ENCODE results near the gene SLC12A2. TPM values are rescaled to one million over a fixed set of nuclear protein-coding genes. Genes with fewer than 3 reads are reported as not detected.

Gene SLC12A2
- total RNA-seq, 1 donor from 2014 or later: 17.5 TPM

- TF ChIP-seq CTCF (IDR thresholded peaks at IDR 0.05; ENCODE audit: insufficient read depth, low read length, poor library complexity, severe bottlenecking): no peak
- H3K36me3 ChIP-seq (ENCODE audit: control insufficient read depth, insufficient read depth, low read length): no peaks in the 10 kb centered on the region
- no peak overlapping the region for H3K4me3 ChIP-seq (ENCODE audit: low read depth, low read length)
- no peaks in the 10 kb centered on the region for H3K27me3 ChIP-seq (ENCODE audit: control insufficient read depth, insufficient read depth, low read length)
- DNase-seq (ENCODE audit: low read depth): peak; percentile 18
Measured at GRCh38 chr5:128111818-128112448, 28.4 kb downstream of the SLC12A2 start.

GRCh38 chr5:128116445-128116844 lies 32.9 kb downstream of the SLC12A2 start:
- Histone ChIP-seq H3K27me3 (ENCODE audit: control insufficient read depth, insufficient read depth, low read length) (no peaks in the 10 kb centered on the region), H3K36me3 (ENCODE audit: control insufficient read depth, insufficient read depth, low read length) (no peaks in the 10 kb centered on the region), H3K4me3 (ENCODE audit: low read depth, low read length) (no peak overlapping the region)
- TF ChIP-seq CTCF (IDR thresholded peaks at IDR 0.05; ENCODE audit: insufficient read depth, low read length, poor library complexity, severe bottlenecking): no peak
- no peak for DNase-seq (ENCODE audit: low read depth)

- Histone ChIP-seq H3K27me3 (ENCODE audit: control insufficient read depth, insufficient read depth, low read length) (no peaks in the 10 kb centered on the region), H3K4me3 (ENCODE audit: low read depth, low read length) (no peak overlapping the region), H3K36me3 (ENCODE audit: control insufficient read depth, insufficient read depth, low read length) (no peaks in the 10 kb centered on the region)
- no peak for TF ChIP-seq CTCF (IDR thresholded peaks at IDR 0.05; ENCODE audit: insufficient read depth, low read length, poor library complexity, severe bottlenecking)
- no peak for DNase-seq (ENCODE audit: low read depth)
Measured at GRCh38 chr5:128118214-128118613, 34.6 kb downstream of the SLC12A2 start.

- no peaks in the 10 kb centered on the region for H3K27me3 ChIP-seq (ENCODE audit: control insufficient read depth, insufficient read depth, low read length)
- no peak overlapping the region for H3K4me3 ChIP-seq (ENCODE audit: low read depth, low read length)
- DNase-seq (ENCODE audit: low read depth): no peak
- no peaks in the 10 kb centered on the region for H3K36me3 ChIP-seq (ENCODE audit: control insufficient read depth, insufficient read depth, low read length)
- no peak for TF ChIP-seq CTCF (IDR thresholded peaks at IDR 0.05; ENCODE audit: insufficient read depth, low read length, poor library complexity, severe bottlenecking)
Measured at GRCh38 chr5:128121651-128122050, 38.1 kb downstream of the SLC12A2 start.

- TF ChIP-seq CTCF (IDR thresholded peaks at IDR 0.05; ENCODE audit: insufficient read depth, low read length, poor library complexity, severe bottlenecking): no peak
- no peak for DNase-seq (ENCODE audit: low read depth)
- Histone ChIP-seq H3K27me3 (ENCODE audit: control insufficient read depth, insufficient read depth, low read length) (no peaks in the 10 kb centered on the region), H3K4me3 (ENCODE audit: low read depth, low read length) (no peak overlapping the region), H3K36me3 (ENCODE audit: control insufficient read depth, insufficient read depth, low read length) (no peaks in the 10 kb centered on the region)
Measured at GRCh38 chr5:128123936-128124335, 40.4 kb downstream of the SLC12A2 start.

- no peak overlapping the region for H3K4me3 ChIP-seq (ENCODE audit: low read depth, low read length)
- no peaks in the 10 kb centered on the region for H3K27me3 ChIP-seq (ENCODE audit: control insufficient read depth, insufficient read depth, low read length)
- no peak for TF ChIP-seq CTCF (IDR thresholded peaks at IDR 0.05; ENCODE audit: insufficient read depth, low read length, poor library complexity, severe bottlenecking)
- H3K36me3 ChIP-seq (ENCODE audit: control insufficient read depth, insufficient read depth, low read length): no peaks in the 10 kb centered on the region
- DNase-seq (ENCODE audit: low read depth): no peak
Measured at GRCh38 chr5:128126241-128126640, 42.7 kb downstream of the SLC12A2 start.
